Measurements from ENCODE around the gene ROBO1. TPM values are rescaled to one million over a fixed set of nuclear protein-coding genes. Genes with fewer than 3 reads are reported as not detected.

The ROBO1 gene
- total and polyA plus RNA-seq, 2 donors from 2014 or later: 2.1 to 22.1 TPM

DNA sequence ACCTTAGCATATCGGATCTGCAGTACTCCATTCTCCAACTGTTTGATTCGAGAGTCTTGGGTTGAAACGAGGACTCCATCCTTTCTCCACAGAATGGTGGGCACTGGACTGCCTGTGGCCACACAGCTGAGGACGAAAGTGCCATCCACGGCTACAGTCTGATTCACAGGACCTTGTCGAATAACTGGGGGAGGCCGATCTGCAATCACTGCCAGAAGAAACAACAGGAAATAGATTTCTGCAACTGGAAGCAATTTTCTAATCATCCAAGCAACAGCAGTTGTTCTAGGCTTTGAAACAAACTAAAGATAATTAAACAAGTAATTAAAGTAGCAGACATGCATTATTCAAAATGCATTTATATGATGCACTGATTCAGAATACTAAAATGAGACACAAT lies 1097.7 kb downstream of the ROBO1 start:
- H3K9ac ChIP-seq (ENCODE audit: low read length in 3 of 3): no peak overlapping the region
- TF ChIP-seq, protein P1, sequence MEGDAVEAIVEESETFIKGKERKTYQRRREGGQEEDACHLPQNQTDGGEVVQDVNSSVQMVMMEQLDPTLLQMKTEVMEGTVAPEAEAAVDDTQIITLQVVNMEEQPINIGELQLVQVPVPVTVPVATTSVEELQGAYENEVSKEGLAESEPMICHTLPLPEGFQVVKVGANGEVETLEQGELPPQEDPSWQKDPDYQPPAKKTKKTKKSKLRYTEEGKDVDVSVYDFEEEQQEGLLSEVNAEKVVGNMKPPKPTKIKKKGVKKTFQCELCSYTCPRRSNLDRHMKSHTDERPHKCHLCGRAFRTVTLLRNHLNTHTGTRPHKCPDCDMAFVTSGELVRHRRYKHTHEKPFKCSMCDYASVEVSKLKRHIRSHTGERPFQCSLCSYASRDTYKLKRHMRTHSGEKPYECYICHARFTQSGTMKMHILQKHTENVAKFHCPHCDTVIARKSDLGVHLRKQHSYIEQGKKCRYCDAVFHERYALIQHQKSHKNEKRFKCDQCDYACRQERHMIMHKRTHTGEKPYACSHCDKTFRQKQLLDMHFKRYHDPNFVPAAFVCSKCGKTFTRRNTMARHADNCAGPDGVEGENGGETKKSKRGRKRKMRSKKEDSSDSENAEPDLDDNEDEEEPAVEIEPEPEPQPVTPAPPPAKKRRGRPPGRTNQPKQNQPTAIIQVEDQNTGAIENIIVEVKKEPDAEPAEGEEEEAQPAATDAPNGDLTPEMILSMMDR (IDR thresholded peaks at IDR 0.05; ENCODE audit: borderline replicate concordance, extremely low read depth, insufficient read depth): no peak
- FAIRE-seq (no peak), DNase-seq (no peak)
- no peaks in the 10 kb centered on the region for H3K36me3 ChIP-seq (ENCODE audit: control insufficient read depth in 2 of 3, insufficient read depth in 3 of 3, low read length in 3 of 3)
- H3K9me3 ChIP-seq (ENCODE audit: control insufficient read depth in 2 of 3, insufficient read depth in 1 of 3, low read length in 3 of 3): no peaks in the 10 kb centered on the region
- H3K27me3 ChIP-seq (ENCODE audit: control insufficient read depth, insufficient read depth, low read length): no peaks in the 10 kb centered on the region
- intact Hi-C loops (cut with DNase I): no loop called here
- H3K27ac ChIP-seq (ENCODE audit: low read depth in 2 of 2, low read length in 2 of 2): no peak overlapping the region
- no peaks in the 10 kb centered on the region for H3K4me1 ChIP-seq (ENCODE audit: control insufficient read depth in 2 of 3, insufficient read depth in 2 of 3, low read depth in 1 of 3, low read length in 3 of 3)
- no peak overlapping the region for H3K4me3 ChIP-seq (ENCODE audit: low read length in 3 of 3)

DNA sequence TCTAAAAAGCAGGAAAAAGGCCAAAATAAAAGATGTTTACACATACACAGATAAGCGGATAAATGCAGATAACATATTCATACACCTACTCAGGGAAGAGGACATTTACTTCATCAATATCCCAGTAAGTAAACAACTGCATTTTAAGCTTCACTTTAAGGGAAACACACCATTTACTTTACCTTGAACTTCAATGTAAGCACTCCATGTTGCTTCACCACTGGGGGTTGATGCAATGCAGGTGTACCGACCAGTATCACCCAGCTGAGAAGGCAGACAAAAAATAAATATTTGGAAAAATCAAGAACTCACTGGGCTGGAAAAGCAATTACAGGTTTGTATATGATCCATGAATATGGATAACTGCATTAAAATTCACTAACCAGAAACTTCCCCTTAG lies 1099.5 kb downstream of the ROBO1 start:
- Histone ChIP-seq H3K36me3 (ENCODE audit: control insufficient read depth in 2 of 3, insufficient read depth in 3 of 3, low read length in 3 of 3) (no peaks in the 10 kb centered on the region), H3K4me1 (ENCODE audit: control insufficient read depth in 2 of 3, insufficient read depth in 2 of 3, low read depth in 1 of 3, low read length in 3 of 3) (no peaks in the 10 kb centered on the region), H3K9me3 (ENCODE audit: control insufficient read depth in 2 of 3, insufficient read depth in 1 of 3, low read length in 3 of 3) (no peaks in the 10 kb centered on the region), H3K4me3 (ENCODE audit: low read length in 3 of 3) (no peak overlapping the region), H3K27ac (ENCODE audit: low read depth in 2 of 2, low read length in 2 of 2) (no peak overlapping the region), H3K9ac (ENCODE audit: low read length in 3 of 3) (no peak overlapping the region), H3K27me3 (ENCODE audit: control insufficient read depth, insufficient read depth, low read length) (no peaks in the 10 kb centered on the region)
- TF ChIP-seq, protein P1 (IDR thresholded peaks at IDR 0.05; ENCODE audit: borderline replicate concordance, extremely low read depth, insufficient read depth): no peak
- intact Hi-C loops (cut with DNase I): loop anchor here (10.0 kb wide), 1 partner anchor 696 kb away; no protein-coding TSS in a partner anchor
- DNase-seq (no peak), FAIRE-seq (no peak)

DNA sequence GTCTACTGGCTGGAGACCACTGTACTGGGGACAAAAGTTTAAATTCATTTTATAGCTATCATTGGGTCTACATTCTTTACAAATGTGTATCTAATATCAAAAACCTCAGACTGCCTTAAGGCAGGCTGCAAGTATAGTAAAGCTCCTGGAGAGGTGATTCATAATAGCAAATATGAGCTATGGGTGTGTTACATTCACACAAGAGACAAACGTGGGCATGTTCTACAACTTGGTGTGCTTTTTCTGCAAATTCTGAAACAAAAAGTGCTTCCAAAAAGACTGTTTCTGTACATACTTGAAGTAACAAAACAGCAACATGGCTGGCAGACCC lies 1101.4 kb downstream of the ROBO1 start:
- Histone ChIP-seq H3K4me1 (ENCODE audit: control insufficient read depth in 2 of 3, insufficient read depth in 2 of 3, low read depth in 1 of 3, low read length in 3 of 3) (no peaks in the 10 kb centered on the region), H3K36me3 (ENCODE audit: control insufficient read depth in 2 of 3, insufficient read depth in 3 of 3, low read length in 3 of 3) (no peaks in the 10 kb centered on the region), H3K9ac (ENCODE audit: low read length in 3 of 3) (no peak overlapping the region), H3K9me3 (ENCODE audit: control insufficient read depth in 2 of 3, insufficient read depth in 1 of 3, low read length in 3 of 3) (no peaks in the 10 kb centered on the region), H3K4me3 (ENCODE audit: low read length in 3 of 3) (no peak overlapping the region), H3K27me3 (ENCODE audit: control insufficient read depth, insufficient read depth, low read length) (no peaks in the 10 kb centered on the region), H3K27ac (ENCODE audit: low read depth in 2 of 2, low read length in 2 of 2) (no peak overlapping the region)
- FAIRE-seq: no peak
- TF ChIP-seq, protein P1 (IDR thresholded peaks at IDR 0.05; ENCODE audit: borderline replicate concordance, extremely low read depth, insufficient read depth): no peak
- intact Hi-C loops (cut with DNase I): loop anchor here (10.0 kb wide), 1 partner anchor 698 kb away; no protein-coding TSS in a partner anchor
- no peak for DNase-seq

All from kidney (tissue), 14 donors.